KBM-7 (cell line): ENCODE results near the gene FBP2.
"Not testable (repeated sequence)": the region's sequence is repeated elsewhere in the genome, so short reads cannot be mapped to it uniquely, and the experiment has no call there.

ENCODE experiments used
- DNase-seq: peaks from one replicate; pipeline ENCODE4 v3.0.0-alpha.2; 2015
- in situ Hi-C: fragments of 300-500 bp; cut with MboI; formaldehyde crosslinking; loops from 2 replicates; pipeline ENCODE4 v1.14.3; 2020; ENCODE audit warnings: low sequenced_read_pairs, low pct_unique_long_range_greater_than_20kb, mixed read lengths

Gene FBP2

DNA sequence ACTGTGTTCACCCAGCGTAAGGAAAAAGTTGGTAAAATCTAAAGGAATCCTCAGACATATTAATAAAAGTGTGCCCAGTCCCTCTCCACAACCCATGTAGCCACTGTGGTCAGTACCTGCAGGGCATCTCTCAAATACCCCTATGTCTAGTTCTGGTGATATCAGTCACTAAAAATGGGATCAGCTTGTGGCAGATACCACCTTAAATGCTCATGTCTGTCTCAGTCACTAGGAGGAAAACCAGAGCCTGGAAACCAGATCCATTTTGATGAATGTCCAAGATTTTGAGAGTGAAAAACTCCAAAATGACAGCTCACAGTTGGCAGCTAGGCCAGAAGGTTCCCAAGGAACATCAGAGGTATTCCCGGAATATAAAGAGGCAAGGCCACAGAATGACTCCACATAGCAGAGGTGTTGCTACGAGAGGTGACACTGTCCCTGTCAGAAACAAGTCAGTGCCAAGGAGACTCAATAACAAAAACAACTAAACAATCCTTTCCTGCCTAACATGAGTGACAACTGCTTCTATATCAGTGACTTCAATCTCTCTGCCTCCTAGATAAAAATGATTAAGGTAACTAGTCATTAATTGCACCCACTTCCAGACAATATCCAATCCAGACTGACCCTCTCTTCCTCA is 25.3 kb downstream of the FBP2 start:
- DNase-seq: no peak
- in situ Hi-C loops: no loop called here

DNA sequence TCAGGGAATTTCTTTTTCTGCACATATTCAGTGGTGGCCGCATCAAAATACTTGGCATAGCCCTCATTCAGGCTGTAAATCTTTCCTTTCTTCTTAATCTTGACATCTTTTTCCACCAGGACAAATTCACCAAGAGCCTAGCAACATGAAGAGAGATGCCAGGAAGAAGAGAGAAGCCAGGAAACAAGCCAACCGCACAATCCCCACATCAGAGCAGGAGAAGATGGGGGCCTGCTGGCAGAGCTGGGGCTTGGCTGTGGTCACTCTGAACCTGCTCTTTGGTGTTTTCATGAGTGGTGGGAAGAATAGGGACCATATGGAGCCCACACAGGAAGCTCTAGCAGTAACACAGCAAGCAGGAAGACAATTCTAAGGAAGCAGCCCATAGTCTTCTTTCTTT is 26.4 kb downstream of the FBP2 start:
- in situ Hi-C loops: no loop called here
- DNase-seq: no peak

DNA sequence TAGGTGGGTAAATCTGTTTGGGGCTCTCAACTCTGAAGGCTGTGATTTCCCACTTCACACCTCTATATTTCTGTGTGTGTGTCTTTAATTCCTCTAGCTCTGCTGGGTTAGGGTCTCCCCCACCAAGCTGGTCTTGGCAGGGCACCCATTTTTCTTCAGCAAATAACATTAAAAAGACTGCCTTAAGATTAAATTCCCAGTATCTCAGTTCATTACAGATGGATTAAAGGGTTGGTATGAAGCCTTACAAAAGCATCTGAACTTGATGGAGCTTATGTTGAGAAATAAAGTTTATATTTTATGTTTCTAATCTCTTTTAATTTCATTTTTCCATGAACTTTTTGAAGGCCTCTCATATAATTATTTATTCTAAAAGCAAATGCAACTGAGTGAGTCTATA is 27.1 kb downstream of the FBP2 start:
- in situ Hi-C loops: no loop called here
- no peak for DNase-seq

DNA sequence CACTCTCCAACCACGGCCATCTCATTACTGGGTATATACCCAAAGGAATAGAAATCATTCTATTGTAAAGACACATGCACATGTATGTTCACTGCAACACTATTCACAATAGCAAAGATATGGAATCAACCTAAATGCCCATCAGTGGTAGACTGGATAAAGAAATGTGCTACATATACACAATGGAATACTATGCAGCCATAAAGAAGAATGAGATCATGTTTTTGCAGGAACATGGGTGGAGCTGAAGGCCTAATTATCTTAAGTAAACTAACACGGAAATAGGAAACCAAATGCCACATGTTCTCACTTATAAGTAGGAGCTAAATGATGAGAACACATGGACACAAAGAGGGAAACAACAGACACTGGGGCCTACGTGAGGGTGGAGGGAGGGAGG is 29.3 kb downstream of the FBP2 start:
- DNase-seq, in situ Hi-C loops: not testable (repeated sequence)

DNA sequence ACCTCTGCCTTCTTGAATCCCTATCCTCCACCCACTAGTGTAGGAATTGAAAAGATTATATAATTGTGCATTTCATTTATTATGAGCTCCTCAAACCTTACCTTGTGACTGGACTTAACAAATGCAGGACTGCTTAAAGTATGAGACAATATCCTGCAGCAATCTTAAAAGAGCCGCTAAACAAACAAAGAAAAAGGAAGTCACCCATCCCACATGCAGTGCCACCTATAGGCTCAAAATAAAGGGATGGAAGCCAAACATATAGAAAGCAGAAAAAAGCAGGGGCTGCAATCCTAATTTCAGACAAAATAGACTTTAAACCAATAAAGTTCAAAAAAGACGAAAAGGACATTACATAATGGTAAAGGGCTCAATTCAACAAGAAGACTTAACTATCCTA is 30.1 kb downstream of the FBP2 start:
- peak; percentile 39 for DNase-seq
- in situ Hi-C loops: no loop called here

DNA sequence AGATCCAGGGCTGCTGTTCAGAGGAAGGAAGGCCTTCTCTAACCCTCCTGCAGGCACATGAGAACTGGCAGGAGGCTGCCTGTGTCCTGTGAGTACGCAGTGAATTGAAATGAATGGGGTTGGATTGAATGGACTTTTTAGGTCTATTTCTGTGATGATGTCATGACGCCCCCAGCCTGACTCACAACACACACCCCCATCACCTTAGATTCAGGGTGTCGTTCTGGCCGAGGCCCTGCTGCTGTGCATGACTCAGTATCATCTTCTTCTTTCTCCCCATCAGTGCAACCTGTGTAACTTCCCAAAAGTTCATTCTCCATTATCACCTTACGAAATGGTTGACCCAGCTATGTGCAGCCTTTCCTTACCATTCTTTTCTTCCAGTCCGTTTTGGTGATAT is 33.4 kb downstream of the FBP2 start:
- in situ Hi-C loops: no loop called here
- DNase-seq: no peak

DNA sequence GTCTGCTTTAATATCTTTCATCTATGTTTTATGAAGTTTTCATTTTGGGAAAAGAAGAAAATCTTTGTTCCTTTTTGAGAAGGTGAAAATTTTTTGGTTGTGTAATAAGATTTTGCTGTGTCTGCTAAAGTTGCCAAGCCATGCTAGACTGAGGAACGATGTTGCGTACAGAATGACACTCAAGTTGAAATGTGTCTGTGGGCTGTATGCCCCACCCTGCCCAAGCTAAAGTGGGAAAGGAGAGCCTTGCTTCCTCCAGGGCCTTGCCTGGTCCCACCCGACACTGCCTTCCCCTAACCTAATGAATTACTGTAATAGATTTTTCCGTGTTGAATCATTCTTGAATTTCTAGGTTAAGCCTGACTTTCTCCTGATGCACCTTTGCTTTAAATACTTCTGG is 36.2 kb downstream of the FBP2 start:
- in situ Hi-C loops: no loop called here
- no peak for DNase-seq

DNA sequence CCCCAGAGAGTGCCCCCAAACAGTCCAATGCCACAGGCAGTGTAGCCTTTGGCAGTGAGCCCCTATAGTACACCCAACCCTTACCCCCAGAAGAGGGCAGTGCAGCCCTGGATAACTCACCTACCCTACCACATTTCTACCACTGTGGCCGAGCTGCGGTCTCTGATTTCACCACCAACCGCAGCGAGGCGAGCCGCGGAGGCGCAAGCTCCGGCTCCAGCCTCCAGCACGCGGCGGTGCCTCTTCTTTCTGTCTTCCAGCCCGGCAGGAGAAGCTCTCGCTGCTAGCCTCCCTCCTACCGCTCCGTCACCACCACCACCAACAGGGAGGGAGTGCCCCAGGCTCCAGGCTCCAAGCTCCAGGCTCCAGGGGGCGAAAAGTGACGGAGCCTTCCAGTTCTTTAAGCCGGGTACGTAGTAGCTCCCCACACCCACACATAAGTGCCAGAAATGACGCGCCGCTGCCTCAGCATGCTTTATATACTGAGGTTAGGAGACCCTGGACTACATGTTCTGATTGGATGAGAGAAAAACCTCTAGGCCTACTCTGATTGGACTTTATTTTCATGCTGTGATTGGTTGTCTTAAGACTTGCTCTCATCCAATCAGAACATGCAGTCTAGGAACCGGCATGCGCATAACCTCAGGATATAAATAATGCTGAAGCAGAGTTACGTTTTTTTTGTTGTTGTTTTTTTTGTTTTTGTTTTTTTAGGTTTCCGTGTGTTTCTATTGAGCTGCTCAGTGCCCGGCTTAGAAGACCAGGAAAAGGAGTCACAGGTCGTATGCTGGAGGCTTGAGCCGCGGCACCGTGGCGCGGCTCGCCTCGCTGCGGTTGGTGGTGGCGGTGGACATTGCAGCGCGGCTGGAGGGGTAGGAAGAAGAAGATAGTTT is 38.9 kb downstream of the FBP2 start, which contains the start of gene PCAT7:
Gene PCAT7 (plus strand): TSS at position 645 of the 893 bp plus-strand sequence.
- DNase-seq: peak; percentile 87

DNA sequence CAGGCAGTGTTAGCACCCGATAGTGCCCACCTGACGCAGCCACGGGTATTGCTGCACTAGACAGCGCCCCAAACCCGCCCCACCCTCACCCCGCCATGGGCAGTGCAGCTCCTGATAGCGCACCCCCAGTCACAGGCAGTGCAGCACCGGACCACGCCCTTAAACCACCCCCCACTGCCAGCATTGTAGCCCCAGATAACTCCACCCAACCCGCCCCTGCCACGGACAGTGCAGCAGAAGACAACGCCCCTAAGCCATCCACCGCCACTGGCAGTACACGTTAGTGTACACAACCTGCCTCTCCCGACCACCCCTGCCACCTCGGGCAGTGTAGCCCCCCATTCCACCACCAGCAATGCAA is 39.6 kb downstream of the FBP2 start:
- no peak for DNase-seq
- in situ Hi-C loops: no loop called here

More for the DNA sequence above, 38.9 kb downstream of the FBP2 start, which contains the start of gene PCAT7:
- in situ Hi-C loops: no loop called here

DNA sequence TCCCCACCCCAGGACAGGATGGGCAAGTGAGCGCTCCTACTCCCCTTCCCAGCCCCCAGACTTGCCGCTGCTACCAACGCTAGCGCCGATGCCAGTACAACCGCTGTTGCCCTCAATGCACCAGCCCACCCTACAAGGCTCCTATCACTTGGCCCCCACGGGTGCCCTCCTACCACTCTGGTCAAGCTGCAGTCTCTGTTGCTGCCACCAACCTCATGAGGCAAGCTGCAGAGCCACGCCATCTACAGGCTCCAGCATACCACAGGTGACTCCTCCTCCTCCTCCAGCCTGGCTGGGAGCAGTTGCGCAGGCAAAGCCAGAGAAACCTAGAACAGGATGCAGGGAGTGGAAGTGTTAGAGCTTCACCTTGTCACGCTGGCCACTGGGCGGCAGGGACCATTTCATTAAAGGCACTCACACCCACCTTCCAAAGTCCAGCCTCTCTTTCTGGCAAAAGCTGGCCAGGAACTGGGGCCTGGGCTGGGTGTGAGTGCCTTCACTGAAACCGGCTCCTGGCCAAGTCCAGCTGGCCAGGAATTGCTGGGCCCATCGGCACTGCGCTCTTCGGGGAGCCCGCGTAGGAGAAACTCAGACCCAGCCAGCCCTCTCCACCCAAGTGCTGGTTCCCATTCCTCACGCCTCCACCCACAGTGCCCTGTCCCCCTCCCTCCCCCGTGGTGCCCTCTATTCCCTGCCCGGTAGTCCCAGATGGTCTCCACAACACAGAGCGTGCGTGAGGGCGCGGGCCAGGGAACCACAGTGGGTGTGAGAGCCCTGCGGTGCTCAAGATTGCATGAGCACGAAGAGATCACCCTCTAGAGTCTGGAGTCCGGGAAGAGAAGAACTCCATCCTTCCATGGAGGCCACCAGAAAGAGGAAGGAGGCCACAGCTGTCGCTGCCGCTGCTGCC is 40.3 kb downstream of the FBP2 start:
- DNase-seq: no peak
- in situ Hi-C loops: no loop called here

DNA sequence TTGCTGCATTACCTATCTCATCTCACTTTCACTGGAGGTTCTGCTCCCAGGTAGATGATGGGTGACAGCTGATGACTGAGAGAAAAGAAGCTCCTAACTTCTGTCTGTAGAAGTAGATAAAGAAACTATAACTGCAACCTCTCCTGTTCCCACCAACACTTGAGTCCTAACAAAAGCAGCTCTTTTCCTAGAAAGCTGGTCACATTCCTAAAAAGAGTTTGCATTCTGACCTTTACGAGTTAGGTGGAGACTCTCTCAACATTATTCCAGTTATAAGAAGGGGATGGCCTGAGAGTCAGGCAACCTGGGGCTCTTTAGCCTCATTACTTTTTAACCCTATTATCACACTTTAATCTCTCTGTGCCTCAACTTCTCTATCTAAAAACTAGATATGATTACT is 47.7 kb downstream of the FBP2 start:
- DNase-seq: no peak
- in situ Hi-C loops: no loop called here

DNA sequence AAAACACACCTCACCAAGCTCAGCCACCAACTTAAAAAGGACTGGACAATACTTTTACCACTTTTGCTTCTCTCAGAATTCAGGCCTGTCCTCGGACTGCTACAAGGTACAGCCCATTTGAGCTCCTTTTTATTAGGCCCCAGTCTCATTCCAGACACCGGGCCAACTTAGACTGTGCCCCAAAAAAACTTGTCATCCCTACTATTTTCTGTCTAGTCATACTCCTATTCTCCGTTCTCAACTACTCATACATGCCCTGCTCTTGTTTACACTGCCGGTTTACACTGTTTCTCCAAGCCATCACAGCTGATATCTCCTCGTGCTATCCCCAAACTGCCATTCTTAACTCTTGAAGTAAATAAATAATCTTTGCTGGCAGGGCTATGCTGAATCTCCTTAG is 49.3 kb downstream of the FBP2 start:
- in situ Hi-C loops, DNase-seq: not testable (repeated sequence)

DNA sequence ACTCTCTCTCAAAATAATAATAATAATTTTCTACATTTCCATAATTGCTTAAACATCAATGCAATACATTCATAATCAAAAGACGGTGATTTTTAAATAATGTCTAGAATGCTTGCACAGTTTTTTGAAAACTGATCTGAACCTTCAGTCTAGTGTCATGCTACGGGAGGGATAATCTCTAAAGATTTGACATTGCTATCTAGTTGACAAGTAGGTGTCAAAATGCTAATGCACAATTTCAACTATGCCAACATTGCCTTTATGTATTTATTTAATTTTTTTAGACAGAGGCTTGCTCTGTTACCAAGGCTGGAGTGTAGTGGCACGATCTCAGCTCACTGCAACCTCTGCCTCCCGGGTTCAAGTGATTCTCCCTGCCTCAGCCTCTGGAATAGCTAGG is 54.7 kb downstream of the FBP2 start:
- in situ Hi-C loops: no loop called here
- DNase-seq: no peak

DNA sequence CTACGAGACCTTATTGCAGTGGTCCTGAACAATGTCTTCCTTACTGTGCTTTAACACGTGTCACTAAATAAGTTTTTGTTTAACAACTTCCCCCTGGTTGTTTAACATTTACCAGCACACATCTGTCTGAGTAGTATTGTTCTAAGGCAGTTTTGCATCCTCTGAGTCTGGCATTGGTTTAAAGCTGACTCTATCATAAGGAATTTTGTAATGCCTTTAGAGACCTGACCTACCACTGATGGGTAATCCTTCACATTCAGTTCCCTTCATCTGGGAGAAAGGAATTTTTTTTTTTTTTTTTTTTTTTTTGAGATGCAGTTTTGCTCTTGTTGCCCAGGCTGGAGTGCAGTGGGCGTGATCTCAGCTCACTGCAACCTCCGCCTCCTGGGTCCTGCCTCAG is 58.7 kb downstream of the FBP2 start:
- in situ Hi-C loops: no loop called here
- DNase-seq: no peak

DNA sequence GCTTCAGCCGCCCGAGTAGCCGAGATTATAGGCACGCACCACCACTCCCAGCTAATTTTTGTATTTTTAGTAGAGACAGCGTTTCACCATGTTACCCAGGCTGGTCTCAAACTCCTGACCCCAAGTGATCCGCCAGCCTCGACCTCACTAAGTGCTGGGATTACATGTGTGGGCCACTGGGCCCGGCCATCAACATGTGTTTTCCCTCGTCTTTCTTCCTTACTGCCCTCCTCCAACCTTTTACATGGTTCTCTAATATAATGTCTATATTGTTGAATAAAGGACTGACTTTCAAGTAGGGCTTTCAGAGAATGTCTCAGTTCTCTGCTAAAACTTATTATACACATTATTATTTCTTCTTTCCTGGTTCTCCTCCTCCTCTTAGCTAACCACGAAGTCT is 60.0 kb downstream of the FBP2 start:
- DNase-seq: no peak
- in situ Hi-C loops: no loop called here

DNA sequence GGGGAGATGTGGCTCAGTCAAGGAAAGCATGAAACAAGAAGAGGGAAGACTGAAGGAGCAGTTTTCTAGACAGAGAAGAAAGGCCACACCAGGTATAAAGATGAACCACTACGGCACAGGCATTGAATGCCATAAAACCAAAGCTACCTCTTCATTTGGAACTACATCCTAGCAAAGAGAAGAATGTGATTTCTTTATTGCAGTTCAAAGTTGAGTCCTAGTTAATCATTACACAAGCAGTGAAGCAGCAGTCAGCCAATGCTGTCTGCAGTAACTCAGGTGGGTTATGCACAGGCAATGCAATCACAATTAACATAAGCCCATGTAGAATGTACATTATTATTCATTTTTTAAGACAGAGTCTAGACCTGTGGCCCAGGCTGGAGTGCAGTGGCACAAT is 60.5 kb downstream of the FBP2 start:
- in situ Hi-C loops: no loop called here
- no peak for DNase-seq

DNA sequence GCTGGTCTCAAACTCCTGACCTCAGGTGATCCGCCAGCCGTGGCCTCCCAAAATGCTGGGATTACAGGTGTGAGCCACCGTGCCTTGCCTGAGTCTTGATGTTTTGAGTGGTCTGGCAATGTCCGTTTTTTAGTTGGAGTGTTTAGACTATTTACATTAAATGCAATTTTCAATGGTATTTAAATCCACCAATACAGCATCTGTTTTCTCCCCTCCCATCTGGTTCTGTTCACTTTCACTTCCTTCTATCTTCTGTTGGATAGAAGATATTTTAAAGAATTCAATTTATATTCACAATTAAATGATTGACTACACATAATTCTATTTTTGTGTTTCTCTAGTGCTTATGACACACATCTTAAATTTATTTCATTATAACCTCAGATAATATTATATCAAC is 64.7 kb downstream of the FBP2 start:
- in situ Hi-C loops: no loop called here
- DNase-seq: no peak

DNA sequence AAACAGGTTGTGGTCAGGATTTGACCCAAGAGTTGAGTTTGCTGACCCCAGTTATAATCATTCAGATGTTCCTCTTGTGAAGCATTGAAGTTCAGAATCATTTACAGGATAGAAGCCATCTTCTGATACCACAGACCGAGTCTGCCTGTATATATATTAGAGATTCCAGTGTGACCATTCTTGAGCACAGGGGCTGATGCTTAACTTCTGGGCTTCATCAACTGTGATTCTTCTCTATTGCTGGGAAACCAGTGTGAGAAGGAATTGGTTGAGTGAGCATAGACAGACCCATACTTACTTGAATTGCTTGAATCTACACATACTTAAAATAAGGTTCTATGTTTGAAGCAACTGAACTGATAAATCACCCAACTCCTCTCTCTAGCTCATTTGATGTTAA is 66.7 kb downstream of the FBP2 start:
- no peak for DNase-seq
- in situ Hi-C loops: no loop called here

DNA sequence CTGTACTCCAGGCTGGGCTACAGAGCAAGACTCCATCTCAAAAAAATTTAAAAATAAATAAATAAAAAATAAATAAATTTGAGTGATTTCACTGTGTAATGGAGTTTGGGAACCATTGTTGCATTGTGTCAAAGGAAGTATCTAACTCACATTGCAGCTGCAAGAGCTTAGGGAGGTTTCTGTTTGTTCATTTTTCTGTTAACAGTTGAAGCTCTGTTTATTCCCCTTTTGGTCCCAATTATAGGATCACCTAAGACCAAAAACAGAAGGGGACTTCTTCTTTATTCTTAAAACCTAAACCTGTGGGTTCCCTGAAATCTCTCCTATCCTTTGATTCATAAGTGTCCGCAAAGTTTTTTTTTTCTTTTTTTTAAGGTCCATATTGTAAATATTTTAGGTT is 67.4 kb downstream of the FBP2 start:
- in situ Hi-C loops: no loop called here
- no peak for DNase-seq
